Nucleus accumbens (tissue), 56 donors: ENCODE data around the gene PLA2G3.

ENCODE experiments used
- DNase-seq, 56 donors: peaks; one replicate each; lab custom pipeline; 2025; lab: John Stamatoyannopoulos, UW

PLA2G3 gene

GRCh38 chr22:31148953-31149627 is 8.8 kb upstream of the PLA2G3 start:
- DNase-seq: peak in 48 of 56 donors; percentile 6 to 78 (median 44)

DNA sequence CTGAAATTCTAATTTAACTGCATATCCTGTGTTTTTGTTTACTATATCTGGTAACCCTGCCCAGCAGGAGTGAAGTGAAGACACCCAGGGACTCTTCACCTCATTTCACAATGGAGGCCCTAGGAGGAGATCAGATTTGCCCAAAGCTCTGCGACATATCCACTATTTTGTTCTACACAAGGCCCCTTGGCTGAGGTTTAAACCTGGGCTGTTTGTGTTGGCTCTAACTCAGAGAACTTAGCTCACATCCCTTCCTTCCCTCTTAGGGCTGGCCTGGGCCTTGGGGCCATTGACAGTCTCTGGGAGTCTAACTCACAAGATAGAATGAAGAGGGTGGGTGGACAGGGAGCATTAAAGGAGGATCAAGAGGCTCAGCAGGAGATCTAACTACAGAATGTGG is 8.2 kb upstream of the PLA2G3 start:
- no peak for DNase-seq

DNA sequence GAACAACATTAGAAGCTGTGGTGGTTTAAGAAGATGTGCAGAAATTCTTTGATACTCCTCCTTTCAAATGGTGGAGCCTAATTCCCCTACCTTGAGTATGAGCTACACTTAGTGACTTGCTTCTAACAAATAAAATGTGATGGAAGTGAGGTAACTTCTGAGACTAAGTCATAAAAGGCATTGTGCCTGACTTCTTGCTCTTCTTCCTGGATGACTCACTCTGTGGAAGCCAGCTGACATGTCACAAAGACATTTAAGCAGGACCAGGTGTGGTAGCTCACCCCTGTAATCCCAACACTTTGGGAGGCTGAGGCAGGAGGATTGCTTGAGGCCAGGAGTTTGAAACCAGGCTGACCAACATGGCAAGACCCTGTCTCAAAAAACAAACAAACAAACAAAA is 3.9 kb upstream of the PLA2G3 start:
- no peak for DNase-seq

GRCh38 chr22:31143537-31143936 is 3.2 kb upstream of the PLA2G3 start:
- DNase-seq: peak in 10 of 56 donors; percentile 3 to 38 (median 18)

DNA sequence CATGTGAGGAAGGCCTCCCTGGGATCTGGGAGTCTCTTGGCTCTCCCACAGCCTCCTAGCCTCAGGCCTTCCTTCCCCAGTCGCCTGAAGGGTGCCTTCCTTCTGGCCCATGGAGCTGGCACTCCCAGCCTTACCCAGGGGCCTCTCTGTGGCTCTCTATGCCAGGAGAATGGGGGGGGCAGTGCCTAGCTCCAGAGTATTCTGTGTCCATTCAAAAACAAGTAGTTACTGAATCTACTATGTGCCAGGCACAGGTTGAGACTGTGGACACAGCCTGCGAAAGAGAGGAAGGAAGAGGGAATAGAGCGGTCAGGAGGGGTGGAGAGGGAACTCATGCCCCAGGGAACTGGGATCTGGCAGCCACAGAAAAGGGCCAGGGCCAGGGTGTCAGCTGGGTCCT is 2.7 kb upstream of the PLA2G3 start:
- DNase-seq: no peak

DNA sequence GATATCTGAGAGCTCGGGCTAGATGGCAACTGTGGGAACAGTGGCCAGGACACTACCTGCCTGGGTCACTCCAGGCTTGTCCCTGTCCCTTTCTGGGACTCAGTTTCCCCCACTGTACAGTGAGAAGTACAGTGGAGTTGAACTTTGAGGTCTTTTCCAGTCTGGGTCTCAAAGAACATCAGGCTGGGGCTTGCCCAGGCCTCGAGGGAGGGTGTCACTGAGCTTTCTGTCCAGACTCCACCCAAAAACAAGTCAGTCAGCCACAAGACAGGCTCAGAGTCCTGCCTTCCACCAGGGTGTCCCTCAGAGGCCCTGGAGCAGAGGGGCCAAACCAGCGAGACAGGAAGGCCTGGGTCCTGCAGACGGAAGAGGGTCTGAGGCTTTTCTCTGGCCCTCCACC is 2.0 kb upstream of the PLA2G3 start:
- DNase-seq: no peak

DNA sequence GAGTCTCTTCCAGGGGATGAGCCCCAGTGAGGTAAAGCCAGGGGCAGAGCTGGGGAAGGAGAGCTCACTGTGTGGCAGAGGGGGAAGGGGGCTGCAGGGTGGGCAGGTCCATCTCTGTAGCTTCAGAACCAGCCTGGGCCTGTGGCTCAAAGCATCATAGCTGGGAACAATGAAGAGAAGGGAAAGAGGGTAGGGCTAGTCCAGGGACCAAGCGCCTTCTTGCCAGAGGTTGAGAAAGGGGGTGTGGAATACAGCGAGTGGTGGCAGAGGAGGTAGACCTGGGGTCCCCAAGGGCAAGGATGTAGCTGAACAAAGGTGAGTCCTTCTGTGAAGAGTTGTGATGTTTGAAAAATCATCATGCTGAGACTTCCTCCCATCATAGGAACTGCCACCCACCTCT is 1.2 kb upstream of the PLA2G3 start:
- DNase-seq: no peak

DNA sequence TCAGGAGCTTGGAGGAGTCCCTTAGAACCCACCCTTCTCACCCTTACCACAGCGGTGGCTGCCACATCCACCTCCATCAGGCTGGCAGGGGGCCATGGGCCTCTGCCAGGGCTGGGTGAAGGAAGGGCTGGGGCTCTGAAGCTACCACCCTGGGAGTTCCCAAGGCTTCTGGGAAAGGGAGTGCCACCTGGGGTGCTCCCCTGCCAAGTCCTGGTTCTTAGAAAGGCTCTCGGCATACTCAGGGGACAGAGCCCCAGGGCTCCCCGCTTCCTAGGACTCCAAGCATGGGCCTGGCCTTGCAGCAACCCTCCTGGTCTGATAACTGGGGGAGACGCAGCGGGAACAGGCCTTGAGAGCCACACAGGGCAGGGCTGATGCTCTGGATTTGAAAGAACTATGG is 438 bp upstream of the PLA2G3 start:
- DNase-seq: no peak

DNA sequence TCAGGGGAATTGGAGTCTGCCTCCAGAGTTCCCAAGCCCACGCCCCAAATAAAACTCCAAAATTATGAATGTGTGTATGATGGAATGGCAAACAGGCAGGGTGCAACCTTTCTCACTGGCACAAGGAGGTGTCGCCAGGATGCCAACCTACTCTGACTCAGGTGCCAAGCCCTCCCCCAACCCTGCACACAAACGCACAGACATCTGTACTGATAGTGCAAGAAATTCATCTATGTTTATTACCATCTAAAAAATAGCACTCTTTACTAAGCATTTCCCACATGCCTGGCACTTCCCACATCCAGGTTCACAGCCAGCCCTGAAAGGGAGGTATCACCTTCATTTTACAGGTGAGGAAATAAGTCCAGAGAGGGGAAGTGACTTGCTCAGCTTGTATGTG is 1.2 kb downstream of the PLA2G3 start:
- no peak for DNase-seq

DNA sequence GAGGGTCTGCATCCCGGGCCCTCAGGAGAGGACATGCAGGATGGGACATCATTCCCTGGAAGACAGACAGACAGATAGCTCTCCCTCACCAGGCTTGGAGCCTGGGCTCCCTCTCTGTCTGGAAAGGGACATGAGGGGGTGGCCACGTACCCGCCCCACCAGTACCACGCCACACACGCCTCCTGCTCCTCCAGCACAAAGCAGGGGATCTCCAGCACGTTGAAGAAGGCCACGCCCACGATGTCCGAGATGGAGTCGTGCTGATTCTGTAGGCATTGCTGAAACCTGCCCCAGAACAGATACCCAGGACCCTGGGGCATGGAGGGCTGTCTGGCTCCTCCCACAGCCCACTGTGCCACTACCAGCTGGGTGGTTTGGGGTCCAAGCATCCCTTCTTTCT is 2.2 kb downstream of the PLA2G3 start:
- no peak for DNase-seq

- no peak for DNase-seq
Measured at GRCh38 chr22:31137721-31138120, 2.6 kb downstream of the PLA2G3 start.

GRCh38 chr22:31136711-31137110 is 3.6 kb downstream of the PLA2G3 start:
- DNase-seq: no peak

- DNase-seq: no peak
Measured at GRCh38 chr22:31136155-31136554, 4.2 kb downstream of the PLA2G3 start.

GRCh38 chr22:31135706-31136105 is 4.6 kb downstream of the PLA2G3 start:
- no peak for DNase-seq

- no peak for DNase-seq
Measured at GRCh38 chr22:31134688-31135087, 5.6 kb downstream of the PLA2G3 start.

DNA sequence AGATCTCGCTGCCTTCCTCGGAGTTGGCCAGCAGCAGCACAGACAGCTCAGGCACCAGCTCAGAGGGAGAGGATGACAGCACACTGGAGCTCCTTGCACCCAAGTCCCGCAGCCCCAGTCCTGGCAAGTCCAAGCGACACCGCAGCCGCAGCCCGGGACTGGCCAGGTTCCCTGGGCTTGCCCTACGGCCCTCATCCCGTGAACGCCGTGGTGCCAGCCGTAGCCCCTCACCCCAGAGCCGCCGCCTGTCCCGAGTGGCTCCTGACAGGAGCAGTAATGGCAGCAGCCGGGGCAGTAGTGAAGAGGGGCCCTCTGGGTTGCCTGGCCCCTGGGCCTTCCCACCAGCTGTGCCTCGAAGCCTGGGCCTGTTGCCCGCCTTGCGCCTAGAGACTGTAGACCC is 6.4 kb downstream of the PLA2G3 start:
- DNase-seq: no peak

- DNase-seq: no peak
Measured at GRCh38 chr22:31130873-31131272, 9.4 kb downstream of the PLA2G3 start.

- no peak for DNase-seq
Measured at GRCh38 chr22:31128156-31128555, 12.2 kb downstream of the PLA2G3 start.

DNA sequence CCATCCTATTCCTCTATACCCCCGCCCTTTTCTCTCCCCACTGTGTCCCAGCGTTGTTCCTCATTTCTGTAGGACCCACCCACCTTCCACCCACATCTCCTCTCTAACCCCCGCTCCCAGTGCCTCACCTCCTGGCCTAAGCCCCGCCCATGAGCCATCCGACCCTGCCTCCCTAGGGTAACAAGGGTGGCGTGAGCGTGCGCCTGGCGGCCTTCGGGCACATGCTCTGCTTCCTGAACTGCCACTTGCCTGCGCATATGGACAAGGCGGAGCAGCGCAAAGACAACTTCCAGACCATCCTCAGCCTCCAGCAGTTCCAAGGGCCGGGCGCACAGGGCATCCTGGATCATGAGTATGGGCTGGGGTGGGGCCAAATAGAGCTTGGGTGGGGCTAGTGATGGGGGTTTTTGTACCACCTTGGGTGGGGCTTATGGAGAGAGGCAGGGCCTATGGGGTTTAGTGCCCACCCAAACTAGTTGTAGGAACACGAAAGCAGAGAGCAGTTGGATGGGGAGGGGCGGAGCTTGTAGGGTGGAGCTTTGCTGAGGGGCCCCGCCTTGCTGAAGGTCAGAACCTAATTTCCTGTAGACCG is 13.0 kb downstream of the PLA2G3 start:
- no peak for DNase-seq

DNA sequence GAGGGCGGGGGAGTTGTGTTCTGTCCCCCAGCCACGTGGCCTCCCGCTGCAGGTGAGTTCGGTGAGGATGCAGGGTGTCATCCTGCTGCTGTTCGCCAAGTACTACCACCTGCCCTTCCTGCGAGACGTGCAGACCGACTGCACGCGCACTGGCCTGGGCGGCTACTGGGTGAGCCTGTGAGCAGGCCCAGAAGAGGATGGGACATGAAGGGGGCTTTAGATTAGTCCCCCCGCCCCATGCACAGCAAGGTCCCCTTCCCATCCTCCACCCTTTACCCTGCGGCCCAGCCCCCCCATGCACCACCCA is 13.5 kb downstream of the PLA2G3 start:
- no peak for DNase-seq

GRCh38 chr22:31126128-31126868 is 14.0 kb downstream of the PLA2G3 start:
- no peak for DNase-seq

DNA sequence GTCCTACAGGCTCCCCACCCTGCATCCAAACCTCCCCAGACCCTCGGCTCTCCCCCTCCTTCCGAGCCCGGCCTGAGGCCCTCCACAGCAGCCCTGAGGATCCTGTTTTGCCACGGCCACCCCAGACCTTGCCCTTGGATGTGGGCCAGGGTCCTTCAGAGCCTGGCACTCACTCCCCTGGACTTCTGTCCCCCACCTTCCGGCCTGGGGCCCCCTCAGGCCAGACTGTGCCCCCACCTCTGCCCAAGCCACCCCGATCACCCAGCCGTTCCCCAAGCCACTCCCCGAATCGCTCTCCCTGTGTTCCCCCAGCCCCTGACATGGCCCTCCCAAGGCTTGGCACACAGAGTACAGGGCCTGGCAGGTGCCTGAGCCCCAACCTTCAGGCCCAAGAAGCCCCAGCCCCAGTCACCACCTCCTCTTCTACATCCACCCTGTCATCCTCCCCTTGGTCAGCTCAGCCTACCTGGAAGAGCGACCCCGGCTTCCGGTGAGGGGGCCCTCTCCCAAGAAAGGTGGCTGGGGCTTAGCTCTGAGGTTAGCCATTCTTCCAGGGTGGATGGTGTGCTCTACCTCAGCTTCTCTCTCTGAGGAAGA is 14.7 kb downstream of the PLA2G3 start:
- no peak for DNase-seq
